Putamen (tissue), 1 donor: ENCODE results near the gene FBL.

Experiments
- DNase-seq: peaks from one replicate; pipeline ENCODE4 v3.0.0-alpha.2; 2016; ENCODE audit warnings: low spot score

The FBL gene

DNA sequence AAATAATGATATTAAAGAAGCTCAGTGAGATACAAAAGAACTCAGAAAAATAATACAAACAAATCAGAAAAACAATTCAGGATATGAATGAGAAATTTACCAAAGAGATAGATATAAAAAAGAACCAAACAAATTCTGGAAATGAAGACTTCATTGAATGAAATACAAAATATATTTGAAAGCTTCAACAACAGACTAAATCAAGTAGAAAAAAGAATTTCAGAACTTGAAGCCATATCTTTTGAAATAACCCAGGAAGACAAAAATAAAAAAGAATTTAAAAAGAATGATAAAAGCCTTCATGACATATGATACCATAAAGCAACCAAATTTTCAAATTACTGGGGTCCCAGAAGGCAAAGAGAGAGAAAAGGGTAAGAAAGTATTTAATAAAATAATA lies 57.9 kb downstream of the FBL start:
- no peak for DNase-seq
